AG09309 (cell line): Measurements from ENCODE around the gene HSF4.
"Not testable (repeated sequence)": the region's sequence is repeated elsewhere in the genome, so short reads cannot be mapped to it uniquely, and the experiment has no call there.

Experiments
- DNase-seq: peaks from one replicate; pipeline ENCODE4 v3.0.0-alpha.2; 2010; ENCODE audit warnings: low read depth
- H3K4me3 ChIP-seq: 2 replicates; pipeline ENCODE4 v1.5.1; 2011; ENCODE audit warnings: mild to moderate bottlenecking, low read depth, low read length, moderate library complexity; ENCODE audit not compliant: control insufficient read depth
- TF ChIP-seq, protein P1 (sequence below): IDR thresholded peaks from 2 replicates; pipeline ENCODE4 v1.5.1; 2011; ENCODE audit warnings: mild to moderate bottlenecking, low read depth, low read length, inconsistent platforms; ENCODE audit not compliant: insufficient read depth, control insufficient read depth; ENCODE audit errors: missing control alignments

HSF4 gene

GRCh38 chr16:67164599-67165061 lies at the start of gene HSF4:
TSS of gene HSF4 (plus strand) at chr16:67164745. CDS start at chr16:67164812, 67 bp downstream.
- H3K4me3 ChIP-seq: no peak within 1 kb of the TSS
- DNase-seq: no peak
- TF ChIP-seq, protein P1, sequence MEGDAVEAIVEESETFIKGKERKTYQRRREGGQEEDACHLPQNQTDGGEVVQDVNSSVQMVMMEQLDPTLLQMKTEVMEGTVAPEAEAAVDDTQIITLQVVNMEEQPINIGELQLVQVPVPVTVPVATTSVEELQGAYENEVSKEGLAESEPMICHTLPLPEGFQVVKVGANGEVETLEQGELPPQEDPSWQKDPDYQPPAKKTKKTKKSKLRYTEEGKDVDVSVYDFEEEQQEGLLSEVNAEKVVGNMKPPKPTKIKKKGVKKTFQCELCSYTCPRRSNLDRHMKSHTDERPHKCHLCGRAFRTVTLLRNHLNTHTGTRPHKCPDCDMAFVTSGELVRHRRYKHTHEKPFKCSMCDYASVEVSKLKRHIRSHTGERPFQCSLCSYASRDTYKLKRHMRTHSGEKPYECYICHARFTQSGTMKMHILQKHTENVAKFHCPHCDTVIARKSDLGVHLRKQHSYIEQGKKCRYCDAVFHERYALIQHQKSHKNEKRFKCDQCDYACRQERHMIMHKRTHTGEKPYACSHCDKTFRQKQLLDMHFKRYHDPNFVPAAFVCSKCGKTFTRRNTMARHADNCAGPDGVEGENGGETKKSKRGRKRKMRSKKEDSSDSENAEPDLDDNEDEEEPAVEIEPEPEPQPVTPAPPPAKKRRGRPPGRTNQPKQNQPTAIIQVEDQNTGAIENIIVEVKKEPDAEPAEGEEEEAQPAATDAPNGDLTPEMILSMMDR: no peak

DNA sequence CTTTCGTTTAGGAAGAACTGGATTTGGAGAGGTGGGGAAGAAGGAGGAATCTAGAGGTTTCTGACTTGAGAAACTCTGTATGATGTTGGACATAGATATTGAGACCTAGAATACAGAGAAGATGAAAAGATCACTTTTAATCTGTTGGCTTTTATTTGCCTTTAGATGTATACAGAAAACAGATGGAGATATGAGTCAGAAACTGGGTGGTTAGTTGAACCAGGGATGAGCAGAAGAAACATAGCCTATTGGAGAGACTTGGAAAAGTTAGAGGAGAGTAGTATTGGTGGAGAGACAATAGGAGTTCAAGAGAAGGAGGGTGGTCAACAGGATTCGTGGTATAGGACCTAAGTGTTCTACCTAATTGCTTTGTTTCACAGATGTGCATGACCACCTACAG lies 49.8 kb upstream of the HSF4 start:
- TF ChIP-seq, protein P1: no peak
- no peak for DNase-seq
- H3K4me3 ChIP-seq: no peak overlapping the region

GRCh38 chr16:67115639-67116038 lies 48.9 kb upstream of the HSF4 start:
- peak; percentile 71 for DNase-seq
- TF ChIP-seq, protein P1: no peak
- no peak overlapping the region for H3K4me3 ChIP-seq

DNA sequence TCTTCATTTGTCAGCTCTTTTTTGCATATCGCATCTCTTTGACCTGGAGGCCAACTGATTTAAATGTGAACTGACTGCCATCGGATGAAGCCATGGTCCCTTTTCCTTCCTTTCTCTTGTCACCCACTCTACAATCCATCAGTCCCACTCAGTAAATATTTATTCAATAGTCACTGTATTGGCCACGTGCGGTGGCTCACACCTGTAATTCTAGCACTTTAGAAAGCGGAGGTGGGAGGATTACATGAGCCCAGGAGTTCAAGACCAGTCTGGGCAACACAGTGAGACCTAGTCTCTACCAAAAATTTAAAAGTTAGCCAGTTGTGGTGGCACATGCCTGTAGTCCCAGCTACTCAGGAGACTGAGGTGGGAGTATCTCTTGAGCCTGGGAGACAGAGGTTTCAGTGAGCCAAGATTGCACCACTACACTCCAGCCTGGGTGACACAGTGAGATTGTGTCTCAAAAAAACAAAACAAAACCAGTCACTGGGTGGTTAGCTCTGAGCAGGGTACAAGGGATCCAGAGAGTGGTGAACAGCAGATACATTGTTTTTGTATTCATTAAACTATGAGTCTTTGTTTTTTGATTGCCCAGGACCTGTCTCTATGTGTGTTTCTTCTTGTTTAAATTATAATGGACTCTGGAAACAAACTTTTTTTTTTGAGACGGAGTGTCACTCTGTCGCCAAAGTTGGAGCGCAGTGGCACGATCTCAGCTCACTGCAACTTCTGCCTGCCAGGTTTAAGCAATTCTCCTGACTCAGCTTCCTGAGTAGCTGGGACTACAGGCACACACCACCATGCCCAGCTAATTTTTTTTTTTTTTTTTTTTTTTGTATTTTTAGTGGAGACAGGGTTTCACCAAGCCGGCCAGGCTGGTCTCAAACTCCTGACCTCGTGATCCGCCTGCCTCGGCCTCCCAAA lies 47.9 kb upstream of the HSF4 start:
- DNase-seq: no peak
- TF ChIP-seq, protein P1: no peak
- no peak overlapping the region for H3K4me3 ChIP-seq

- TF ChIP-seq, protein P1: no peak
- DNase-seq: no peak
- no peak overlapping the region for H3K4me3 ChIP-seq
Measured at GRCh38 chr16:67117716-67118115, 46.8 kb upstream of the HSF4 start.

GRCh38 chr16:67120025-67120424 lies 44.5 kb upstream of the HSF4 start:
- no peak overlapping the region for H3K4me3 ChIP-seq
- DNase-seq: no peak
- TF ChIP-seq, protein P1: no peak

- not testable (repeated sequence) for DNase-seq, H3K4me3 ChIP-seq
Measured at GRCh38 chr16:67122799-67123198, 41.7 kb upstream of the HSF4 start.
